SK-N-SH treated with all-trans-retinoic acid at 6 μM for 48 hours (cell line): Measurements from ENCODE around the gene ARHGEF11.

Source experiments
- ATAC-seq: fragments of 200-7000 bp; cut with Tn5 transposase; 3 replicates; pipeline ENCODE4 v1.9.1; 2020; ENCODE audit warnings: mild to moderate bottlenecking, moderate library complexity
- ARNTL ChIP-seq: fragments of 450-650 bp; formaldehyde crosslinking; IDR thresholded peaks from 2 replicates; pipeline ENCODE4 v1.5.0; 2020; ENCODE audit warnings: low read depth, mild to moderate bottlenecking, moderate library complexity, borderline replicate concordance
- BACH2 ChIP-seq: fragments of 250-450 bp; sonication (Bioruptor Pico); IDR thresholded peaks from 2 replicates; pipeline ENCODE4 v1.9.0; 2021; ENCODE audit warnings: mild to moderate bottlenecking, borderline replicate concordance
- CREB5 ChIP-seq: fragments of 250-450 bp; sonication (Bioruptor Pico); IDR thresholded peaks from 2 replicates; pipeline ENCODE4 v1.5.1; 2020; ENCODE audit warnings: low read depth, mild to moderate bottlenecking, moderate library complexity
- CSDC2 ChIP-seq: fragments of 250-450 bp; sonication (Bioruptor Pico); IDR thresholded peaks from 2 replicates; pipeline ENCODE4 v1.5.0; 2020; ENCODE audit warnings: mild to moderate bottlenecking, moderate library complexity
- ISL1 ChIP-seq: fragments of 250-450 bp; sonication (Bioruptor Pico); IDR thresholded peaks from 2 replicates; pipeline ENCODE4 v2.1.2; 2022; ENCODE audit warnings: mild to moderate bottlenecking, moderate library complexity
- OSR1 ChIP-seq: fragments of 250-450 bp; sonication (Bioruptor Pico); IDR thresholded peaks from 2 replicates; pipeline ENCODE4 v1.8.0; 2022; ENCODE audit warnings: moderate library complexity, mild to moderate bottlenecking, inconsistent platforms
- PATZ1 ChIP-seq: fragments of 250-450 bp; sonication (Bioruptor Pico); IDR thresholded peaks from 2 replicates; pipeline ENCODE4 v1.8.0; 2020; ENCODE audit warnings: mild to moderate bottlenecking, moderate library complexity, borderline replicate concordance
- POU6F1 ChIP-seq: fragments of 250-450 bp; sonication (Bioruptor Pico); IDR thresholded peaks from 2 replicates; pipeline ENCODE4 v1.8.0; 2021; ENCODE audit warnings: low read depth, mild to moderate bottlenecking, moderate library complexity, borderline replicate concordance
- PPARA ChIP-seq: fragments of 250-450 bp; sonication (Bioruptor Pico); IDR thresholded peaks from 2 replicates; pipeline ENCODE4 v1.5.0; 2020; ENCODE audit warnings: mild to moderate bottlenecking, borderline replicate concordance
- RARB ChIP-seq: fragments of 250-450 bp; sonication (Bioruptor Pico); IDR thresholded peaks from 2 replicates; pipeline ENCODE4 v1.8.0; 2021; ENCODE audit warnings: mild to moderate bottlenecking, moderate library complexity
- SNAI2 ChIP-seq: fragments of 250-450 bp; sonication (Bioruptor Pico); IDR thresholded peaks from 2 replicates; pipeline ENCODE4 v1.5.0; 2020; ENCODE audit warnings: mild to moderate bottlenecking, moderate library complexity
- TOX ChIP-seq: fragments of 250-450 bp; sonication (Bioruptor Pico); IDR thresholded peaks from 2 replicates; pipeline ENCODE4 v1.8.0; 2021; ENCODE audit warnings: mild to moderate bottlenecking, moderate library complexity, borderline replicate concordance
- TSHZ2 ChIP-seq: fragments of 250-450 bp; sonication (Bioruptor Pico); IDR thresholded peaks from 2 replicates; pipeline ENCODE4 v1.5.0; 2020; ENCODE audit warnings: mild to moderate bottlenecking, moderate library complexity
- ZC3H10 ChIP-seq: fragments of 250-450 bp; sonication (Bioruptor Pico); IDR thresholded peaks from 2 replicates; pipeline ENCODE4 v1.5.1; 2021; ENCODE audit warnings: mild to moderate bottlenecking, moderate library complexity
- ZFP3 ChIP-seq: fragments of 250-450 bp; sonication (Bioruptor Pico); IDR thresholded peaks from 2 replicates; pipeline ENCODE4 v1.5.0; 2020; ENCODE audit warnings: mild to moderate bottlenecking, moderate library complexity
- ZNF565 ChIP-seq: fragments of 450-650 bp; formaldehyde crosslinking; conservative IDR thresholded peaks from 2 replicates; pipeline ENCODE4 v1.5.0; 2020; ENCODE audit warnings: low read depth, mild to moderate bottlenecking, moderate library complexity
- ZNF70 ChIP-seq: fragments of 450-650 bp; formaldehyde crosslinking; IDR thresholded peaks from 2 replicates; pipeline ENCODE4 v1.5.0; 2020; ENCODE audit warnings: mild to moderate bottlenecking, moderate library complexity
- ZNF8 ChIP-seq: fragments of 450-650 bp; formaldehyde crosslinking; IDR thresholded peaks from 2 replicates; pipeline ENCODE4 v1.5.0; 2020; ENCODE audit warnings: mild to moderate bottlenecking, moderate library complexity
- TF ChIP-seq, protein P1 (sequence below): fragments of 250-450 bp; sonication (Bioruptor Pico); IDR thresholded peaks from 2 replicates; pipeline ENCODE4 v1.5.1; 2021; ENCODE audit warnings: mild to moderate bottlenecking, moderate library complexity

Gene ARHGEF11

GRCh38 chr1:156964441-156964840 is 81.1 kb downstream of the ARHGEF11 start:
- ATAC-seq = no peak
- TF ChIP-seq ZC3H10 (CRISPR knock-in tag) (no peak), CREB5 (CRISPR knock-in tag) (no peak), ZNF565 (CRISPR knock-in tag) (no peak), RARB (no peak), ZNF8 (no peak), CSDC2 (CRISPR knock-in tag) (no peak)

GRCh38 chr1:156963621-156964020 is 81.9 kb downstream of the ARHGEF11 start:
- no peak for TF ChIP-seq TOX (CRISPR knock-in tag)

DNA sequence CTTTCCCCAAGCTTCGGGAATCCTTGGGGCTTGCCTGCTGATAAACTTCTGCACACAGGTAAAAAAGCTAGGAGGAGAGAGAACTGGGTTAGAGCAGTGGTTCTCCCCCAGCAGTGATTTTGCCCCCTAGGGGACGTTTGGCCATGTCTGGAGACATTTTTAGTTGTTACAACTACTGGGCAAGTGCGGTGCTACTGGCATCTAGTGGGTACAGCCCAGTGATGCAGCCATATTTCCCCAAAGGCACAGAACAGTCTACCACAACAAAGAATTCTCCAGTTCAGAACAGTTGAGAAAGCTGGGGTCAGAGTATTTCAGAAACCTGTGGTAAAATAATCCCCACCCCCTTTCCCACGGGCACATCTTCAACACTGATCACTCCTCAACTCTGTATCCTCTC is 83.8 kb downstream of the ARHGEF11 start:
- no peak for TF ChIP-seq ZNF565 (CRISPR knock-in tag)
- ATAC-seq = peak; percentile 68

More at GRCh38 chr1:156963621-156964020, 81.9 kb downstream of the ARHGEF11 start:
- no peak for ATAC-seq

DNA sequence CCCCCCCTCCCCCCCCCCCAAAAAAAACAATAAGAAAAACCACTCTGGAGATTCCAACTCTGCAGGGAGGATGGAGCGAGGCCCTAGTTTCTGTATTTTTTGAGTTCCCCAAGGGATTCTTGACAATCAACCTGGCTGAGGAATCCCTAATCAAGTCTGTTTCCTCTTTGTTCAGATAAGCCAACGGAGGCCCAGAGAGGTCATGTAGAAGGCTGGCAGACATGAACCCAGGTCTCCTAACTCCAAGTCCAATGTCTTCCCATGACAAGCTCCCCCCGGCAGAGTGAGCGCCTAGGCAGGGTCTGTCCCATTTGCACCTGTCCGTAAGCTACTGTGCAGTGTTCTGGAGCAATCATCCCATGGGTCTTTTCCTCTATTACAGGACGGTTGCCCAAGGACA is 85.6 kb downstream of the ARHGEF11 start:
- no peak for TF ChIP-seq CSDC2 (CRISPR knock-in tag)
- no peak for TF ChIP-seq TOX (CRISPR knock-in tag)
- TF ChIP-seq SNAI2 (CRISPR knock-in tag) = no peak
- TF ChIP-seq, protein P1, sequence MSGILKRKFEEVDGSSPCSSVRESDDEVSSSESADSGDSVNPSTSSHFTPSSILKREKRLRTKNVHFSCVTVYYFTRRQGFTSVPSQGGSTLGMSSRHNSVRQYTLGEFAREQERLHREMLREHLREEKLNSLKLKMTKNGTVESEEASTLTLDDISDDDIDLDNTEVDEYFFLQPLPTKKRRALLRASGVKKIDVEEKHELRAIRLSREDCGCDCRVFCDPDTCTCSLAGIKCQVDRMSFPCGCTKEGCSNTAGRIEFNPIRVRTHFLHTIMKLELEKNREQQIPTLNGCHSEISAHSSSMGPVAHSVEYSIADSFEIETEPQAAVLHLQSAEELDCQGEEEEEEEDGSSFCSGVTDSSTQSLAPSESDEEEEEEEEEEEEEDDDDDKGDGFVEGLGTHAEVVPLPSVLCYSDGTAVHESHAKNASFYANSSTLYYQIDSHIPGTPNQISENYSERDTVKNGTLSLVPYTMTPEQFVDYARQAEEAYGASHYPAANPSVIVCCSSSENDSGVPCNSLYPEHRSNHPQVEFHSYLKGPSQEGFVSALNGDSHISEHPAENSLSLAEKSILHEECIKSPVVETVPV = no peak
- TF ChIP-seq ISL1 (CRISPR knock-in tag) = no peak
- TF ChIP-seq CREB5 (CRISPR knock-in tag) = no peak
- TF ChIP-seq ZNF70 (CRISPR knock-in tag) = no peak
- no peak for TF ChIP-seq BACH2
- ATAC-seq = no peak

DNA sequence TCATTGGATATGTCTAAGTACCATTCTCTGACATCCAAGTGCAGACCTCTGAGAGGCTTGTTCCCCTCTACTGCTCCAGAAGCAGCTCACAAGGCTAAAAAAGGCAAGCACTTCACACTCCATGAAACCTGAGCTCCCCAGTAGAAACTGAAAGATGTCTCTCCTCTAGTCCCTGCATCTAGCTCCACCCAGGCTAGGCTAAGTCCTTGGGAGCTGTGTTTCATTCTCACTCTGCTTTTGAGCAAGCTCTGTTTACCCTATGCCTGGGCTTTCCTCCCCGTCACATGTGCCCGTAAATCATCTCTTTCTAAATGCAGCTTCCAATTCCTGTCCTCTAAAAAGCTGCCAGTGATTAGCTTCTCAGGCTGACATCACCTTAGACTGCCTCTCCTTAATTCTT is 86.1 kb downstream of the ARHGEF11 start:
- TF ChIP-seq ISL1 (CRISPR knock-in tag) = no peak
- no peak for TF ChIP-seq TOX (CRISPR knock-in tag)
- TF ChIP-seq ZNF565 (CRISPR knock-in tag) = no peak
- TF ChIP-seq ZNF70 (CRISPR knock-in tag) = no peak
- TF ChIP-seq SNAI2 (CRISPR knock-in tag) = no peak
- no peak for TF ChIP-seq CREB5 (CRISPR knock-in tag)
- no peak for TF ChIP-seq ZC3H10 (CRISPR knock-in tag)
- TF ChIP-seq ZNF8 = no peak
- TF ChIP-seq OSR1 (CRISPR knock-in tag) = no peak
- TF ChIP-seq PATZ1 (CRISPR knock-in tag) = no peak
- TF ChIP-seq PPARA (CRISPR knock-in tag) = no peak
- TF ChIP-seq ARNTL (CRISPR knock-in tag) = no peak
- TF ChIP-seq BACH2 = no peak
- TF ChIP-seq TSHZ2 (CRISPR knock-in tag) = no peak
- no peak for TF ChIP-seq POU6F1 (CRISPR knock-in tag)
- no peak for TF ChIP-seq CSDC2 (CRISPR knock-in tag)
- no peak for TF ChIP-seq ZFP3 (CRISPR knock-in tag)
- TF ChIP-seq, protein P1 = no peak
- ATAC-seq = peak; percentile 57
